Measurements from ENCODE around the gene NDRG3. TPM values are rescaled to one million over a fixed set of nuclear protein-coding genes. Genes with fewer than 3 reads are reported as not detected.

NDRG3 gene
- total and polyA plus RNA-seq, 2 experiments from 2014 or later: 31.1 to 43.4 TPM

DNA sequence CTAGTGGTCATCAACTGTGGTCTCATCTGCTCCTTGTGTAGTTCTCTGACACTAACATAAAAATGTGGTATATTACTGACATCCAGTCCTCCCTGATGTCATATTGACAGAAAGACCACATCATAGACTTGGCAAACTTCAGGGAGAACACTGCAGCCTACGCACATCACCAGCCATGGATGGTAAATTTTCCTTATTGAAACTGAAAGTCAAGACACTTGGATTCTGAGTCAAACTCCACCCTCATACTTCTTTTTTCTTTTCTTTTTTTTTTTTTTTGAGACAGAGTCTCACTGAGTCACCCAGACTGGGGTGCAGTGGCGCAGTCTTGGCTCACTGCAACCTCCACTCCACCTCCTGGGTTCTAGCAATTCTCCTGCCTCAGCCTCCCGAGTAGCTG, 25.4 kb downstream of the NDRG3 start:
- peaks cover 3% of the 10 kb centered on the region for H3K36me3 ChIP-seq
- H3K9me3 ChIP-seq (ENCODE audit: low read depth): no peaks in the 10 kb centered on the region
- H3K4me1 ChIP-seq (ENCODE audit: low read depth): peaks cover 8% of the 10 kb centered on the region
- H3K27me3 ChIP-seq: no peaks in the 10 kb centered on the region
- TF ChIP-seq, protein P1, sequence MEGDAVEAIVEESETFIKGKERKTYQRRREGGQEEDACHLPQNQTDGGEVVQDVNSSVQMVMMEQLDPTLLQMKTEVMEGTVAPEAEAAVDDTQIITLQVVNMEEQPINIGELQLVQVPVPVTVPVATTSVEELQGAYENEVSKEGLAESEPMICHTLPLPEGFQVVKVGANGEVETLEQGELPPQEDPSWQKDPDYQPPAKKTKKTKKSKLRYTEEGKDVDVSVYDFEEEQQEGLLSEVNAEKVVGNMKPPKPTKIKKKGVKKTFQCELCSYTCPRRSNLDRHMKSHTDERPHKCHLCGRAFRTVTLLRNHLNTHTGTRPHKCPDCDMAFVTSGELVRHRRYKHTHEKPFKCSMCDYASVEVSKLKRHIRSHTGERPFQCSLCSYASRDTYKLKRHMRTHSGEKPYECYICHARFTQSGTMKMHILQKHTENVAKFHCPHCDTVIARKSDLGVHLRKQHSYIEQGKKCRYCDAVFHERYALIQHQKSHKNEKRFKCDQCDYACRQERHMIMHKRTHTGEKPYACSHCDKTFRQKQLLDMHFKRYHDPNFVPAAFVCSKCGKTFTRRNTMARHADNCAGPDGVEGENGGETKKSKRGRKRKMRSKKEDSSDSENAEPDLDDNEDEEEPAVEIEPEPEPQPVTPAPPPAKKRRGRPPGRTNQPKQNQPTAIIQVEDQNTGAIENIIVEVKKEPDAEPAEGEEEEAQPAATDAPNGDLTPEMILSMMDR (IDR thresholded peaks at IDR 0.05; ENCODE audit: low read depth, low read length): no peak
- no peak overlapping the region for H3K4me3 ChIP-seq
- peak in 1 of 2 donors; percentile 6 for DNase-seq (ENCODE audit: low read depth in 1 of 2, low spot score in 1 of 2)
- no peak overlapping the region for H3K27ac ChIP-seq

DNA sequence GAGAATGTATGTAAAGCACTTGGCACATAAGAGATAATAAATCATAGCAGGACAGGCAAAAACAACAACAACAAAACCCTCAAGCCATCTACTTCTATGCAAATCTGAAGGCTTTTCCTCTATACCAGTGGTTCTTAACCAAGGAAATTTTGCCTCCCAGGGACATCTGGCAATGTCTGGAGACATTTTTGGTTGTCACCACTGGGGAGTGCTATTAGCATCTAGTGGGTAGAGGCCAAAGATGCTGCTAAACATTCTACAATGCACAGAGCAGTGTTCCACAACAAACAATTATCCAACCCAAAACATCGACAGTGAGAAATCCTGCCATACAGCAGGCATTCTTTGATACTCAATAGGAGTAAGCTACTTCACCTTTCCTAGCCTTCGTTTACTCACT, 28.2 kb downstream of the NDRG3 start:
- Histone ChIP-seq H3K36me3 (peaks cover 3% of the 10 kb centered on the region), H3K4me1 (ENCODE audit: low read depth) (peaks cover 8% of the 10 kb centered on the region), H3K27ac (no peak overlapping the region), H3K27me3 (no peaks in the 10 kb centered on the region), H3K9me3 (ENCODE audit: low read depth) (no peaks in the 10 kb centered on the region), H3K4me3 (no peak overlapping the region)
- TF ChIP-seq, protein P1 (IDR thresholded peaks at IDR 0.05; ENCODE audit: low read depth, low read length): peak; percentile 18
- DNase-seq (ENCODE audit: low read depth in 1 of 2, low spot score in 1 of 2): peak; percentile 8 to 19

DNA sequence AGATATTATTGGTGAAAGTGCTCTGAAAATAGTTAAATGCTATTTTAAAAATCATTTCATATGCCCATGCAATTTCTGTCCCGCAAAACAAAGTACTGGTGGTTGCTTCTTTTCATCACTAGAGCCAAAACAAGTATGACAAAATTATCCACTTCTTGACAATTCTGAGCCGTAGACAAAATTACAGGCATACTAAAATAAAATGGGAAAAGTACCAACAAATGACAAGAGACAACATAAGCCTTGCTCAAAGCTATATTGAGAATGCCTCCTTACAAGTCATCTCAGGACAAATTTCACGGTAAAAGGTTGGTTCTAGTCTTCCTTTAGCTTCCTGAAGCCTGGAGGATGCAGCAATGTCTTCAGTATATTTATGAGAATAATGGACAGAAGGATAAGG, 28.9 kb downstream of the NDRG3 start:
- H3K4me3 ChIP-seq: no peak overlapping the region
- no peak overlapping the region for H3K27ac ChIP-seq
- TF ChIP-seq, protein P1 (IDR thresholded peaks at IDR 0.05; ENCODE audit: low read depth, low read length): no peak
- peaks cover 3% of the 10 kb centered on the region for H3K36me3 ChIP-seq
- no peaks in the 10 kb centered on the region for H3K27me3 ChIP-seq
- H3K4me1 ChIP-seq (ENCODE audit: low read depth): peaks cover 8% of the 10 kb centered on the region
- no peaks in the 10 kb centered on the region for H3K9me3 ChIP-seq (ENCODE audit: low read depth)
- no peak for DNase-seq (ENCODE audit: low read depth in 1 of 2, low spot score in 1 of 2)

DNA sequence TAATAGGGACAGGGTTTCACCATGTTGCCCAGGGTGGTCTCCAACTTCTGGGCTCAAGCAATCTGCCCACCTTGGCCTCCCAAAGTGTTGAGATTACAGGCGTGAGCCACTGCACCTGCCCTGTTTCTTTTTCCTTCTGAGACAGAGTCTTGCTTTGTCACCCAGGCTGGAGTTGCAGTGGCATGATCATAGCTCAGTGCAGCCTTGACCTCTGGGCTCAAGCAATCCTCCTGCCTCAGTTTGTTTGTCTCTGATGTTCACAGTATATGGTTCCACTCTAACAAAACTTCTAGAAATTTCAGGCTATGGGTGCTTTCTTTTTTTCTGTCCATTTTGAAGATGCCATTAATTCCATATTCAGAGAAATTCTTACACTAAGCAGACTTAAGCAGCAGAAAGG, 33.1 kb downstream of the NDRG3 start:
- Histone ChIP-seq H3K4me1 (ENCODE audit: low read depth) (no peaks in the 10 kb centered on the region), H3K27ac (no peak overlapping the region), H3K36me3 (no peaks in the 10 kb centered on the region), H3K27me3 (no peaks in the 10 kb centered on the region), H3K9me3 (ENCODE audit: low read depth) (no peaks in the 10 kb centered on the region), H3K4me3 (no peak overlapping the region)
- no peak for DNase-seq (ENCODE audit: low read depth in 1 of 2, low spot score in 1 of 2)
- TF ChIP-seq, protein P1 (IDR thresholded peaks at IDR 0.05; ENCODE audit: low read depth, low read length): no peak

DNA sequence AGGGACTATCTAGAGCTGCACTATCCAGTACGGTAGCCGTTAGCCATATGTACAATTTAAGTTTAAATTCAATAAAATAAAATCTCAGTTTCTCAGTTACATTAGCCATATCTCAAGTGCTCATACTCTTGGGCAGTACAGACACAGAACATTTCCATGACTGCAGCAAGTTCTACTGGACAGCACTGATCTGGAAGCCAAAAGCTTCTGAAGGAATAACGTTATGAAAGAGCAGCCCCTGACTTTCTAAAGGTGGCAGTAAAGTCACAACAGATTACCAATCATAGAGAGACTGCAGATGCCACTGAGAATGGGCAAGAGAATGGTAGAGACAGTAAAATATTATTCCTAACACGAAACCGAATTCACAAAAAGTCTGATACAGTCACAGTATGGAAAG, 36.8 kb downstream of the NDRG3 start:
- H3K36me3 ChIP-seq: no peaks in the 10 kb centered on the region
- H3K4me3 ChIP-seq: no peak overlapping the region
- TF ChIP-seq, protein P1 (IDR thresholded peaks at IDR 0.05; ENCODE audit: low read depth, low read length): no peak
- no peak overlapping the region for H3K27ac ChIP-seq
- H3K9me3 ChIP-seq (ENCODE audit: low read depth): no peaks in the 10 kb centered on the region
- DNase-seq (ENCODE audit: low read depth in 1 of 2, low spot score in 1 of 2): no peak
- no peaks in the 10 kb centered on the region for H3K27me3 ChIP-seq
- no peaks in the 10 kb centered on the region for H3K4me1 ChIP-seq (ENCODE audit: low read depth)

DNA sequence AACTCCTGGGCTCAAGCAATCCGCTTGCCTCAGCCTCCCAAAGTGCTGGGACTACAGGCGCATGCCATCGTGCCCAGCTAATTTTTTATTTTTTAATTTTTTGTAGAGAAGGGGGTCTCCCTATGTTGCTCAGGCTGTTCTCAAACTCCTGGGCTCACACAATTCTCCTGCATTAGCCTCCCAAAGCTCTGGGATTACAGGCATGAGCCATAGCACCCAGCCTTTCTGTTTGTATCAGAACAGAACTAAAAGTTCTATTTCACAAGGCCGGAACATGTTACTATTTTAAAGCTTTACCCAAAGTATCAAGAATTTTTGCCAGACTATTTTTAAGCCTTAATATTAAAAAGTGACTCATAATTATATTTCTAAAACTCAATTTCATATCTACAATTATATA, 42.4 kb downstream of the NDRG3 start:
- H3K9me3 ChIP-seq (ENCODE audit: low read depth): no peaks in the 10 kb centered on the region
- no peaks in the 10 kb centered on the region for H3K27me3 ChIP-seq
- no peak overlapping the region for H3K4me3 ChIP-seq
- H3K27ac ChIP-seq: no peak overlapping the region
- DNase-seq (ENCODE audit: low read depth in 1 of 2, low spot score in 1 of 2): no peak
- H3K4me1 ChIP-seq (ENCODE audit: low read depth): peaks cover 19% of the 10 kb centered on the region
- H3K36me3 ChIP-seq: no peaks in the 10 kb centered on the region
- TF ChIP-seq, protein P1 (IDR thresholded peaks at IDR 0.05; ENCODE audit: low read depth, low read length): no peak

Data from cardiac muscle cell (in vitro differentiated cells and primary cell).